GM19193 (cell line): ENCODE measurements around the gene PSKH1.

Source experiments
- POLR2A ChIP-seq: IDR thresholded peaks from 4 replicates; pipeline ENCODE4 v1.6.1; 2011; ENCODE audit not compliant: insufficient read depth, insufficient read length; ENCODE audit errors: extremely low read depth

Gene PSKH1

DNA sequence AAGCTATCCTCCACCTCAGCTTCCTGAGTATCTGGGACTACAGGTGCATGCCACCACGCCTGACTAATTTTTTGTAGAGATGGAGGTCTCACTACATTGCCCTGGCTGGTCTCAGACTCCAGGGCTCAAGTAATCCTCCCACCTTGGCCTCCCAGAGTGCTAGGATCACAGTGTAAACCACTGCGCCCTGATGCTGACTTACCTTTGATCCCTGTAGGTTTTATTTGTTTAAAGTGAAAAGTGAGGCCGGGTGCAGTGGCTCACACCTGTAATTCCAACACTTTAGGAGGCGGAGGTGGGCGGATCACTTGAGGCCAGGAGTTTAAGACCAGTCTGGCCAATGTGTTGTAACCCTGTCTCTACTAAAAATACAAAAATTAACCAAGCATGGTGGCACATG lies 8.7 kb downstream of the PSKH1 start:
- TF ChIP-seq POLR2A, result no peak

DNA sequence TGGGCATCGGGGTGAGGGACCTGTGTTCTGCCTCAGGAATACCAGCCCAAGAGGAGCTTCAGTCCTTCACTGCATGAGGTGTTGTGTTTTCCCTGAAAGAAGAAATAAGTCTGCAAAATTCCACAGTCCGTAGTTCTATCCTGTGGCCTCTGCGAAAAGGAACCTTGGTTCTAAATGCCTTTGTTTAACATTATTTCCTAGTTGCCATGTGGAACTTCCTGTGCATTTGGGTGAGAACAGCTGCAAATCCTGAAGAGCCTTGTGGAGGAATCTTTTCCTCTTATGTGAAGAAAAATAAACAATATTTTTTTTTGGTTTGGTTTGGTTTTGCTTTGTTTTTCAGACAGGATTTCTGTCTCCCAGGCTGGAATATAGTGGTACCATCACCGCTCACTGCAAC lies 9.8 kb downstream of the PSKH1 start:
- TF ChIP-seq POLR2A, result no peak

DNA sequence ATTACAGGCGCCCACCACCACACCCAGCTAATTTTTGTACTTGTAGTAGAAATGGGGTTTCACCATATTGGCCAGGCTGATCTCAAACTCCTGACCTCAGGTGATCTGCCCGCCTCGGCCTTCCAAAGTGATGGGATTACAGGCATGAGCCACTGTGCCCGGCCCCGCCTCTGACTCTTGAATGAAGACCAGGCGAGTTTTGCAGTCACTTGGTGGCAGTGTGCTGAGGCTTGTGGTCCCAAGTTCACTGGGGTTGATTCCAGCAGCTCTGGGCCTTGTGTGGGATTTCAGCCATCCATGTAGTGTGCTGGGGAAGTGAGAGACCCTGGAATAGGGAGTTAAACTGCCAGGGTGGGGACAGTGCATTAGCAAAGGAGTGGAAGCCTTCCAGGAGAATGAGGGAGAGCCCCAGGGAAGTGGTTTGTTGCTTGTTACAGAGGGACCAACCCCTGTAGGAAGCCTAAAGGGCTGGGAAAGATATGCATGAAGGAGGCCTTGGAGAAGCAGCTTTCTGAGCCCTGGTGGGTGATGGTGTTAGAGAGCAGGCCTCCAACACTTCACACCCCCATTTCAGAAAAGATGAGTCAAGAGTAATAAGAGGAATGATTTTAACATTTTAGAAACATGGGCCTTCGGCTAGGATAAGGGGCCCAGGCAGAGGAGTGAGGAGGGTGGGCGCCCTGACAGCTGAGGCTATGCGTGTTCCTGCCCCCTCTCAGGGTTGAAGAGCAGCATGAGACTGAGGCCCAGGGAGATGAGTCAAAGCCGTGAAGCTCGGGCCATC lies 14.5 kb downstream of the PSKH1 start:
- TF ChIP-seq POLR2A, result no peak

DNA sequence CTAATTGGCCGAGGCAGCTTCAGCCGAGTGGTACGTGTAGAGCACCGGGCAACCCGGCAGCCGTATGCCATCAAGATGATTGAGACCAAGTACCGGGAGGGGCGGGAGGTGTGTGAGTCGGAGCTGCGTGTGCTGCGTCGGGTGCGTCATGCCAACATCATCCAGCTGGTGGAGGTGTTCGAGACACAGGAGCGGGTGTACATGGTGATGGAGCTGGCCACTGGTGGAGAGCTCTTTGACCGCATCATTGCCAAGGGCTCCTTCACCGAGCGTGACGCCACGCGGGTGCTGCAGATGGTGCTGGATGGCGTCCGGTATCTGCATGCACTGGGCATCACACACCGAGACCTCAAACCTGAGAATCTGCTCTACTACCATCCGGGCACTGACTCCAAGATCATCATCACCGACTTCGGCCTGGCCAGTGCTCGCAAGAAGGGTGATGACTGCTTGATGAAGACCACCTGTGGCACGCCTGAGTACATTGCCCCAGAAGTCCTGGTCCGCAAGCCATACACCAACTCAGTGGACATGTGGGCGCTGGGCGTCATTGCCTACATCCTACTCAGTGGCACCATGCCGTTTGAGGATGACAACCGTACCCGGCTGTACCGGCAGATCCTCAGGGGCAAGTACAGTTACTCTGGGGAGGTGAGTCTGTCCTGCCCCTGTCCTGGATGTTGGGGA lies 16.1 kb downstream of the PSKH1 start:
- no peak for TF ChIP-seq POLR2A

DNA sequence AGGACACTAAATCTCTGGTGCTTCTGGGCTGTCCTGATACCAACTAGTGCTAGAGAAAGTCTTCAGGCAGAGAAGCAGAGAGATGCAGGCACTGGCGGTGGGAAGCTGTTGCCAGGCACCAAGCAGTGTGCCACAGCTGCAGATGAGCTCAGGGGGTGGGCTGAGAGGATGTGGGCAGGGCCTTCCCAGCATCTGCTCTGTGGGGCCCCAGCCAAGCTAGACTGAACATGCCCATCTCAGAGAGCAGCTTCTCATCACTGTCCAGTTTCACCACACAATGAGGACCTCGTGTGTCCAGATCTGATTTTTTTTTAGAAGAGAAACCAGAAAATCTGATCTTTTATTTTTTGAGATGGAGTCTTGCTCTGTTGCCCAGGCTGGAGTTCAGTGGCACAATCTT lies 17.1 kb downstream of the PSKH1 start:
- TF ChIP-seq POLR2A, result no peak

DNA sequence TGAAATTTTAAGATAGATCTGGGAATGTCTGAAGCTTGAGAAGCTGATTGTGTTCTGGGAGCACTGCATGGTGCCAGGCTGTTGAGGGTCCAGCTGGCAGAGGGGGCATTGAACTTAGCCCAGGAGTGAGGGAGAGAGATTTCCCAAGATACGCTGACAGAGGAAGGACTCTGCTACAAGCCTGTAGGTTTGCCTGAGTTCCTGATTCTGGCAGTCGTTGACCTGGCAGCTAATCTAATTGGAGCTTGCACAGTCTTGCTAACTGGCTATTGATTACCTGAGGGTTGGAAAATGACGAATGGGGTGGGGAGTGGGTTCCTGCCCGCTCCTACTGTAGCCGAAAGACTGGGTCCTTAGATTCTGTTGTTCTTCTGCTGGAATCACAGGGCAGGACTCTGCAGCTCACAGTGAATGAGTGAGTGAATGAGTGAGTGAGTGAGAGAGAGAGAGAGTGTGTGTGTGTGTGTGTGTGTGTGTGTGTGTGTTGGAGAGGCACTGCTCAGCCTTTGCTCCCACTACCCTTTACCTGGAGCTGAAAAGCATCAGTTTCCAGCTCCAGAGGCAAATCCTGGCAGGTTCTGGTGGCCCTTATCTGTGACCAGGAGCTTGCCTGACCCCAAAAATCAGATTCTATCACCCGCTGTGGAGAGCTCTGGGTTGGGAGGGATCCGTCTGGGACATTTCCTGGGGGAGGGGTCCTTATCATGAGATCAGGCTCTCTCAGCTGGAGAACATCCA lies 21.9 kb downstream of the PSKH1 start:
- TF ChIP-seq POLR2A, result no peak

DNA sequence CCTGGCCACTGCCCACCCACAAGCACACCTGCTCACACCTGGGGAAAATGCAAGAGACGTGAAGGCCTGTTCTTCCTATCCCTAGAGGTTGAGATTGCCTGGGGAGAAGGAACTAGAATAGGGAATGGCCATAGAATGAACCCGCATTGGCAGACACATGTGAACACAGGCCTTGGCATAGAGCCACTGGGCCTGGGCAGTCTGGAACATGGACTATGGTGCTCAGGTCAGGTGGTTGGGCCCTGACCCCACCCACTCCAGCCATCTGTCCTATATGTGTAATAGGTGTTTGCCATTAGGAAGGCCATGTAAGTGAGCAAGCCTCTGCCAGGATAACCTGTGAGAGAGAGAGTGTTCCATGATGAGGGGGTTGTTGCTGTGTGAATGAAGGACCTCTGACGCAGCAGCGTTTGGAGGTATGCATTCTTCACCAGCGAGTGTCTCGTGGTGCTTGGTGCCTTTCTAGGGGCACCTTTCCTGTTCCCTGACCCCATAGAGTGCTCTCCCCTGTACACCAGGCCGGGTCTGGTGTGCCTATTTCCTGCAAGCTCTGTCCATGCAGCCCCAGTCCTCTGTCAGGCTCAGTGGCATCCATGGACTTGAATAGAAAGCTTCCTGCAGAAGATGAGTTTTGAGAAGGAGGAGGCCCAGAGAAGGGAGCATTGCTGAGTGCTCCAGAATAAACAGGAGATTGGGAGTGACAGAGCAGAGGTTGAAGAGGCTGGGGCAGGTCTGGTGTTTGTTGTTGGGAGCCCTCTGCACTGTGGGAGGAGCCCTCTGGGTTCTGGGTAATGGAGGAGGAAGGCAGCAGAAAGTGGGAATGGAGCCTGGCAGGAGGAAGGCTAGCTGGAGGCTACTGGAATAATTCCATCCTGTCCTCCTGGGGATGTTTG lies 23.0 kb downstream of the PSKH1 start:
- TF ChIP-seq POLR2A, result no peak

DNA sequence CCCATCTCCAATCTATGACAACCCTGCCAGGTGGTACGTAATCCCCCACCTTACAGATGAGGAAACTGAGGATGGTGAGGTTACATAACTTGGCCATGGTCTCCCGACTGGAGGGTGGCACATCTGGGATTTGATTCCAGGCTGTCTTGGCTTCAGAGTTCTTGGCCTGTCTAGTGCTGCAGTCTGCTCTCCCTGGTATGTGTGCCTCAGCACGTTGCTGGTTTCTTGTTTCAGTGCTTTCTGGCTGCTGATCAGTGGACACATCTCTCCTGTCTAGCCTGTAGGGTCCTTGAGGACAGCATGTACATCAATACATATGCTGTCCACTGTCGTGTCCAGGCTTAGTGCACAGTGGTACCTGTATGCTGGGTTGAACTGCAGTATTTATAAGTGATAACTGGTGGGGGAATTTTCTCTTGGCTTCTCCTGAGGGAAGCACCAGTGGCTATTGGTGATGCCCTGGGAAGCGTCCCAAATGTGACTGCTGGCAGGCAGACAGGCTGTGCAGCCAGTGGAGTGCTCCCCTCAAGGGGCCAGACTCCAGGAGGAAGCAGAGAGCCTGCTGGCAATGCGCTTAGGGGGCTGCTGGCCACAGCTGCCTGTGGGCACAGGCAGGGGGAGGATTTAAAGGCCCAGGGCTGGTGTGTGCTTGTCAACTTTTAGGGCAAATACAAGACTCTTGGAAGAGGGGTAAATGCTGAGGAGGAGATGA lies 24.2 kb downstream of the PSKH1 start:
- TF ChIP-seq POLR2A, result no peak

DNA sequence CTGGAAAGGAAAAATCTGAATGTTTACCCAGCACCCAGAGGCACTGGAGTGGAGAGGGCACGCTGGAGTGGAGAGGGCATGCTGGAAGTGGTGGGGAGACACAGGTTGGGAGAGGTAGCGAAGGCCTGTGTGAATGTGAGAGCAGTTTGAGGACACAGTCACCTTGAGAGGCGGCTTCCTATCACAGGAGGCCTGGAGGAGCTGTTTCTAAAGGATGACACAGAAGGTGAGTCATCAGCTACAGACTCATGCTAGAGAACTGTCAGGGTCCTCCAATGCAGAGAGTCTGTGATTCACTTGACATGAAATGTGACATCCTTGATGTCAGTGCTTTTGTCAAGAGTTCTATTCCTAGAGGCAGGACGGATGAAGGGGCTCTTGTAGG lies 24.8 kb downstream of the PSKH1 start:
- TF ChIP-seq POLR2A, result no peak

DNA sequence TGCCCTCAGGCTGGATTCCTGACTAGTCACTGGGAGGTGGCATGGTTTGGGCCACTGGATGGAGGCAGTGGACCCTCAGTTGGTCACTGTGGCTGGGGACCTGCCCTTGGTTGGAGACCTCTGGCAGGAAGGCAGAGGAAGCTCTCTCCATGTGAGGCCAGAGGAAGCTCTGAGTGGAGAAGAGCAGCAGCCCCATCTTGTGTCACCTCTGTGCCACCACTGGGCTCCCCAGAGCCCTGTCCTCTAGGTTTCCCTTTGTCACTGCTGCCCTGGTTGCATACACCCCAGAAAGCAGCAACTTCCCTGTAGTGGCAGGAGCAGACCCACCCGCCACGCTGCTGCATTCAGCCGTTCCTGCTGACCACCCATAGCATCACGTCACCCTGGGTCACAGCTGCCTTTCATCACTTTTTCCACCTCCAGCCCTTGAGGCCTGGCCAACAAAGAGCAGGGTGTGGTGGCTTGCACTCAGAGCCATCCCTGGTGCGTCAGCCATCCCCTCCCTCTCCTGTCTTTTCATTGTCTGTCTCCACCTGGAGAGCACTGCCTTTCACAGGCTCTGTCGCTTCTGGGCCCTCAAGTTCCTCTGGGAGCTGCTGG lies 26.7 kb downstream of the PSKH1 start:
- no peak for TF ChIP-seq POLR2A

DNA sequence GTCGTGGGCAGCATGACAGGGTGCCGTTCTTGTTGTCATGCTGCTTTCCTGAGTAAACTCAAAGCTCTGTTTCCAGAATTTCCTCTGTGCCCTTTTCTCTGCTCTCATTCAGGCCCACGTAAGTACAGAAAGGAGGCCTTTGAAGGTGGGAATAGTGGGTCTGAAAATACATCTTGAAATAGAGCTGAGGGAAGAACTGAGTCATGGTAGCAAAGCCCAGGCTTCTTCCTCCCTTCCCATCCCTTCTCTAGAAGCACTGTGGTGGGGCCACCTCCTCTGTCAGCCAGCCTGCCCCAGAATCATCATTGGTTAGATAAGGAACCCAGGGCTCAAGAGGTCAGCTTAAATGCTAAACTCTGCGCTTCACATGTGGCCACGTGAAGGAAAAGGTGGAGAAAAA lies 29.2 kb downstream of the PSKH1 start:
- no peak for TF ChIP-seq POLR2A

DNA sequence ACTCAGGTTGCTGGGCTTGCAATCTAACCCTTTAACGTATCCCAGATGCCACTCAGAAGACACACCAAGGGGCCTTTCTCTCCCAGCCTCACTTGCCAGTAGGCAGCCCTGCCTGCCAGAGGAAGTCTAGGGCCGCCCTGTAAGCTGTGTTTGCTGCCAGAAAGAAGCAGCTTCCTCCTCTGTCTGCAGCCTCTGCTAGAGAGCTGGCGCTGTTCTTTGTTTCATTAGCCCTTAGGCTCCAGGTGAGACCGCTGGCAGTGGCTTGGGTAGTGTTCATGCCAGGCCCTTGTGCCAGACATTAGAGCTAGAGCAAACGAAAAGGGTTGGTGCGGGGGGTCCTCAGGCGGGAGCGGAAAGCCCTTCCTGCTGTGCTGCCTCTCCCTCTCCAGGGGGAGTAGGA lies 29.7 kb downstream of the PSKH1 start:
- no peak for TF ChIP-seq POLR2A

DNA sequence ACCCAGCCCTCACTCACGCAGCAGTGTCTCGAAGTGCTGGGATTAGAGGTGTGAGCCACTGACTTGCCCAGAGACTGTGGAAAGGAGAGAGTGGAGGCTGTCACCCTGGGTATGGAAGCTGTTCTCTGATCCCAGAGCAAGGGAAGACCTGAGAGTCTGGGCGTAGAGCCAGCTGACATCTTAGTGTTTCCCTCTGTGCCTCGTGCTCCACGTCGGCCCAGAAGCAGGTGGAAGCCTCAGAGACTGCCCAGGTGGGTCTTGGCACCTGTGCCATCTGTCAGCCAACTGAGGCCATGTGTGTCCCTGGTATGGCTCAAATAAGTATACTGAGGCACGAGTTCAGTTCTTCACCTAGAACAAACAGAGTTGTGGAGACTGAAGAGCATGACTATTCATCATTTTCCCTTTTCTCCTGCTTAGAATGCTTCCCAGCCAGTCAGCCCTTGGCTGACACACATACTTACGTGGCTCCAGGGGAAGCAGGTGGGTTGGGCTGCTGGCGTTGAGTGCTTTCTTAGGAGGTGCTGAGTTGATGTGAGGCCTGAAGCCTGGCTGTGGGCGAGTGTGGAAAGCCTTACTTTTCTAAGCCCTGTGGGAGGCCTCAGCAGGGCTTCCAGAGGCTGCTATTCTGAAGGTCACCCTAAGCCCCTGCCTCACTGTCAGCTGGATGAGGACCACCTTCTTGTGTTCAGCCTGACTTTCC lies 30.5 kb downstream of the PSKH1 start:
- TF ChIP-seq POLR2A, result no peak
